ENCODE measurements around the gene SPARC.

Gene SPARC

GRCh38 chr5:151659001-151659754 lies 27.5 kb downstream of the SPARC start:
- peak; percentile 86 for DNase-seq (ENCODE audit: low spot score)

- DNase-seq (ENCODE audit: low spot score), result no peak
Measured at GRCh38 chr5:151657114-151657513, 29.6 kb downstream of the SPARC start.

- DNase-seq (ENCODE audit: low spot score), result no peak
Measured at GRCh38 chr5:151656311-151656710, 30.4 kb downstream of the SPARC start.

GRCh38 chr5:151651997-151652645 lies 34.6 kb downstream of the SPARC start:
- DNase-seq (ENCODE audit: low spot score), result peak; percentile 90

GRCh38 chr5:151648988-151649387 lies 37.7 kb downstream of the SPARC start:
- no peak for DNase-seq (ENCODE audit: low spot score)

GRCh38 chr5:151648089-151648488 lies 38.6 kb downstream of the SPARC start:
- DNase-seq (ENCODE audit: low spot score), result no peak

- no peak for DNase-seq (ENCODE audit: low spot score)
Measured at GRCh38 chr5:151647320-151647861, 39.3 kb downstream of the SPARC start.

- no peak for DNase-seq (ENCODE audit: low spot score)
Measured at GRCh38 chr5:151646334-151646733, 40.4 kb downstream of the SPARC start.

GRCh38 chr5:151643388-151643787 lies 43.3 kb downstream of the SPARC start:
- DNase-seq (ENCODE audit: low spot score), result no peak

GRCh38 chr5:151642472-151643140 lies 44.1 kb downstream of the SPARC start:
- no peak for DNase-seq (ENCODE audit: low spot score)

- DNase-seq (ENCODE audit: low spot score), result no peak
Measured at GRCh38 chr5:151638619-151639018, 48.1 kb downstream of the SPARC start.

- no peak for DNase-seq (ENCODE audit: low spot score)
Measured at GRCh38 chr5:151637676-151638075, 49.0 kb downstream of the SPARC start.

GRCh38 chr5:151633892-151634291 lies 52.8 kb downstream of the SPARC start:
- no peak for DNase-seq (ENCODE audit: low spot score)

- DNase-seq (ENCODE audit: low spot score), result no peak
Measured at GRCh38 chr5:151632941-151633340, 53.8 kb downstream of the SPARC start.

GRCh38 chr5:151632524-151632923 lies 54.2 kb downstream of the SPARC start:
- DNase-seq (ENCODE audit: low spot score), result no peak

- no peak for DNase-seq (ENCODE audit: low spot score)
Measured at GRCh38 chr5:151631941-151632340, 54.8 kb downstream of the SPARC start.

- DNase-seq (ENCODE audit: low spot score), result no peak
Measured at GRCh38 chr5:151630088-151630487, 56.6 kb downstream of the SPARC start.

- peak; percentile 85 for DNase-seq (ENCODE audit: low spot score)
Measured at GRCh38 chr5:151628112-151628823, 58.4 kb downstream of the SPARC start.

- no peak for DNase-seq (ENCODE audit: low spot score)
Measured at GRCh38 chr5:151627650-151628049, 59.1 kb downstream of the SPARC start.

GRCh38 chr5:151625285-151625684 lies 61.4 kb downstream of the SPARC start:
- DNase-seq (ENCODE audit: low spot score), result no peak

GRCh38 chr5:151624476-151624875 lies 62.2 kb downstream of the SPARC start:
- DNase-seq (ENCODE audit: low spot score), result no peak

Measured in GM03348 (cell line).